MCF 10A (cell line): ENCODE results near the gene MC4R. TPM values are rescaled to one million over a fixed set of nuclear protein-coding genes. Genes with fewer than 3 reads are reported as not detected.

Experiments
- BruUV-seq: library from RNA; stranded (reverse); fragments of 400-500 nt; replicated peaks from 2 replicates; lab custom pipeline; 2021; lab: Mats Ljungman, UMichigan
- CTCF ChIA-PET: fragments of 300-600 bp; sonication (Branson Sonifier 250); formaldehyde crosslinking; extraction: SDS; loops from one replicate; lab custom pipeline; 2021; ENCODE audit warnings: antibody characterized with exemption, inconsistent platforms; lab: Yijun Ruan, JAX
- POLR2A ChIA-PET: fragments of 300-600, 350-650 bp; sonication (Branson Sonifier 250); formaldehyde crosslinking; extraction: SDS; loops from one replicate; lab custom pipeline; 2020; ENCODE audit warnings: antibody characterized with exemption, inconsistent platforms; lab: Yijun Ruan, JAX
- DNase-seq: peaks from one replicate; pipeline ENCODE4 v3.0.0-alpha.2; 2018; ENCODE audit not compliant: unreplicated experiment
- H3K27ac Mint-ChIP-seq: one replicate; pipeline ENCODE4 v1.8.0; 2022; ENCODE audit warnings: mild to moderate bottlenecking, low read depth, mixed read lengths; ENCODE audit not compliant: unreplicated experiment
- H3K27me3 Mint-ChIP-seq: one replicate; pipeline ENCODE4 v1.8.0; 2022; ENCODE audit warnings: mixed read lengths; ENCODE audit not compliant: insufficient read depth, unreplicated experiment
- H3K36me3 Mint-ChIP-seq: one replicate; pipeline ENCODE4 v1.8.0; 2022; ENCODE audit warnings: mild to moderate bottlenecking, moderate library complexity, mixed read lengths; ENCODE audit not compliant: insufficient read depth, unreplicated experiment
- H3K4me1 Mint-ChIP-seq: one replicate; pipeline ENCODE4 v1.8.0; 2022; ENCODE audit warnings: mixed read lengths; ENCODE audit not compliant: insufficient read depth, unreplicated experiment
- H3K4me3 Mint-ChIP-seq: one replicate; pipeline ENCODE4 v1.8.0; 2022; ENCODE audit warnings: mild to moderate bottlenecking, moderate library complexity, mixed read lengths; ENCODE audit not compliant: unreplicated experiment
- H3K9me3 Mint-ChIP-seq: one replicate; pipeline ENCODE4 v1.8.0; 2022; ENCODE audit warnings: mixed read lengths; ENCODE audit not compliant: unreplicated experiment
- CTCF ChIP-seq: fragments of 200-600 bp; IDR thresholded peaks from one replicate; pipeline ENCODE4 v1.8.0; 2022; ENCODE audit warnings: antibody characterized with exemption, mild to moderate bottlenecking; ENCODE audit not compliant: unreplicated experiment
- intact Hi-C: fragments of 100-400 bp; cut with micrococcal nuclease; formaldehyde crosslinking; loops from 2 replicates; pipeline ENCODE4 v1.14.1; 2022
- total RNA-seq: library from RNA; stranded (reverse); gene quantifications from 2 replicates; pipeline ENCODE4 v1.2.3, GENCODE V29; 2022

MC4R gene
- total RNA-seq, 1 experiment from 2014 or later, result not detected

GRCh38 chr18:60383893-60384292, 11.3 kb upstream of the MC4R start:
- H3K36me3 Mint-ChIP-seq, result no peaks in the 10 kb centered on the region
- ChIA-PET CTCF (no interaction called here), POLR2A (no interaction called here)
- DNase-seq, result no peak
- no peaks in the 10 kb centered on the region for H3K4me1 Mint-ChIP-seq
- TF ChIP-seq CTCF, result no peak
- no peaks in the 10 kb centered on the region for H3K9me3 Mint-ChIP-seq
- BruUV-seq, result no TSS peak
- H3K27me3 Mint-ChIP-seq, result peaks cover 87% of the 10 kb centered on the region
- H3K4me3 Mint-ChIP-seq, result no peak overlapping the region
- intact Hi-C loops, result no loop called here
- no peak overlapping the region for H3K27ac Mint-ChIP-seq

GRCh38 chr18:60377778-60378469, 5.3 kb upstream of the MC4R start:
- ChIA-PET POLR2A (no interaction called here), CTCF (interaction anchor here (0.6 to 0.8 kb wide), 2 partner anchors 286 to 382 kb away, joined by 3 read pairs; no protein-coding TSS in a partner anchor)
- no TSS peak for BruUV-seq
- H3K9me3 Mint-ChIP-seq, result no peaks in the 10 kb centered on the region
- no peak overlapping the region for H3K4me3 Mint-ChIP-seq
- H3K4me1 Mint-ChIP-seq, result peaks cover 5% of the 10 kb centered on the region
- DNase-seq, result no peak
- TF ChIP-seq CTCF, result no peak
- no peak overlapping the region for H3K27ac Mint-ChIP-seq
- H3K27me3 Mint-ChIP-seq, result peaks cover 89% of the 10 kb centered on the region
- intact Hi-C loops, result no loop called here
- no peaks in the 10 kb centered on the region for H3K36me3 Mint-ChIP-seq

GRCh38 chr18:60372132-60372531, 443 bp downstream of the MC4R start:
- H3K36me3 Mint-ChIP-seq, result no peaks in the 10 kb centered on the region
- BruUV-seq, result no TSS peak
- POLR2A ChIA-PET, result no interaction called here
- CTCF ChIA-PET, result no interaction called here
- H3K9me3 Mint-ChIP-seq, result no peaks in the 10 kb centered on the region
- H3K4me1 Mint-ChIP-seq, result peaks cover 6% of the 10 kb centered on the region
- H3K27ac Mint-ChIP-seq, result no peak overlapping the region
- H3K27me3 Mint-ChIP-seq, result peaks cover 93% of the 10 kb centered on the region
- no peak overlapping the region for H3K4me3 Mint-ChIP-seq
- intact Hi-C loops, result no loop called here
- no peak for TF ChIP-seq CTCF
- DNase-seq, result no peak

GRCh38 chr18:60358516-60358915, 14.1 kb downstream of the MC4R start:
- H3K4me3 Mint-ChIP-seq, result no peak overlapping the region
- no peaks in the 10 kb centered on the region for H3K4me1 Mint-ChIP-seq
- peaks cover 54% of the 10 kb centered on the region for H3K27me3 Mint-ChIP-seq
- TF ChIP-seq CTCF, result no peak
- intact Hi-C loops, result no loop called here
- H3K36me3 Mint-ChIP-seq, result no peaks in the 10 kb centered on the region
- ChIA-PET CTCF (no interaction called here), POLR2A (no interaction called here)
- H3K27ac Mint-ChIP-seq, result no peak overlapping the region
- no peak for DNase-seq
- BruUV-seq, result no TSS peak
- H3K9me3 Mint-ChIP-seq, result no peaks in the 10 kb centered on the region
